ENCODE results near the gene ANKS1B. TPM values are rescaled to one million over a fixed set of nuclear protein-coding genes. Genes with fewer than 3 reads are reported as not detected.

Gene ANKS1B
- total RNA-seq, 1 experiment from 2014 or later = 0.61 TPM

GRCh38 chr12:99388671-99389195 lies 596.0 kb downstream of the ANKS1B start:
- no peaks in the 10 kb centered on the region for H3K9me3 ChIP-seq
- Mint-ChIP-seq H3K4me3 (ENCODE audit: unreplicated experiment) (no peak overlapping the region), H3K9me3 (ENCODE audit: unreplicated experiment) (no peaks in the 10 kb centered on the region), H3K4me1 (ENCODE audit: low read depth, unreplicated experiment) (no peaks in the 10 kb centered on the region), H3K36me3 (ENCODE audit: insufficient read depth, unreplicated experiment) (no peaks in the 10 kb centered on the region), H3K27me3 (ENCODE audit: insufficient read depth, unreplicated experiment) (no peaks in the 10 kb centered on the region), H3K27ac (ENCODE audit: unreplicated experiment) (no peak overlapping the region)
- ChIA-PET CTCF (no interaction called here), POLR2A (no interaction called here)
- H3K27me3 ChIP-seq (replicated peaks; ENCODE audit: control insufficient read depth, insufficient read depth, low read length) = no peaks in the 10 kb centered on the region
- no peak overlapping the region for H3K4me3 ChIP-seq (ENCODE audit: low read depth, low read length)
- DNase-seq = no peak
- H3K4me1 ChIP-seq = no peaks in the 10 kb centered on the region
- no TSS peak for BruUV-seq (replicated peaks)
- TF ChIP-seq CTCF (IDR thresholded peaks at IDR 0.05; ENCODE audit: insufficient read depth in 1 of 2, low read depth in 1 of 2, low read length in 1 of 2, severe bottlenecking in 1 of 2, unreplicated experiment in 1 of 2) = no peak
- no peaks in the 10 kb centered on the region for H3K36me3 ChIP-seq (ENCODE audit: control insufficient read depth, insufficient read depth, low read length)
- intact Hi-C loops (cut with micrococcal nuclease; ENCODE audit: unreplicated experiment) = no loop called here

- intact Hi-C loops (cut with micrococcal nuclease; ENCODE audit: unreplicated experiment) = loop anchor here (1.0 kb wide), 3 partner anchors 233 to 381 kb away; no protein-coding TSS in a partner anchor
- no peak overlapping the region for H3K4me3 Mint-ChIP-seq (ENCODE audit: unreplicated experiment)
- H3K4me1 ChIP-seq = no peaks in the 10 kb centered on the region
- ChIA-PET POLR2A (no interaction called here), CTCF (no interaction called here)
- H3K9me3 ChIP-seq = no peaks in the 10 kb centered on the region
- TF ChIP-seq CTCF (IDR thresholded peaks at IDR 0.05; ENCODE audit: insufficient read depth in 1 of 2, low read depth in 1 of 2, low read length in 1 of 2, severe bottlenecking in 1 of 2, unreplicated experiment in 1 of 2) = no peak
- no peak overlapping the region for H3K4me3 ChIP-seq (ENCODE audit: low read depth, low read length)
- no peak overlapping the region for H3K27ac Mint-ChIP-seq (ENCODE audit: unreplicated experiment)
- no peaks in the 10 kb centered on the region for H3K27me3 Mint-ChIP-seq (ENCODE audit: insufficient read depth, unreplicated experiment)
- H3K9me3 Mint-ChIP-seq (ENCODE audit: unreplicated experiment) = no peaks in the 10 kb centered on the region
- no peaks in the 10 kb centered on the region for H3K36me3 ChIP-seq (ENCODE audit: control insufficient read depth, insufficient read depth, low read length)
- H3K27me3 ChIP-seq (replicated peaks; ENCODE audit: control insufficient read depth, insufficient read depth, low read length) = no peaks in the 10 kb centered on the region
- no TSS peak for BruUV-seq (replicated peaks)
- no peaks in the 10 kb centered on the region for H3K36me3 Mint-ChIP-seq (ENCODE audit: insufficient read depth, unreplicated experiment)
- DNase-seq = no peak
- H3K4me1 Mint-ChIP-seq (ENCODE audit: low read depth, unreplicated experiment) = no peaks in the 10 kb centered on the region
Observed at GRCh38 chr12:99387661-99388060, 597.1 kb downstream of the ANKS1B start.

GRCh38 chr12:99386907-99387306 lies 597.8 kb downstream of the ANKS1B start:
- ChIA-PET POLR2A (no interaction called here), CTCF (interaction anchor here (0.6 to 1.2 kb wide), 3 partner anchors 233 to 409 kb away, joined by 4 to 8 read pairs (median 7); no protein-coding TSS in a partner anchor)
- no peaks in the 10 kb centered on the region for H3K9me3 ChIP-seq
- Mint-ChIP-seq H3K4me3 (ENCODE audit: unreplicated experiment) (no peak overlapping the region), H3K36me3 (ENCODE audit: insufficient read depth, unreplicated experiment) (no peaks in the 10 kb centered on the region), H3K9me3 (ENCODE audit: unreplicated experiment) (no peaks in the 10 kb centered on the region), H3K4me1 (ENCODE audit: low read depth, unreplicated experiment) (no peaks in the 10 kb centered on the region), H3K27ac (ENCODE audit: unreplicated experiment) (no peak overlapping the region), H3K27me3 (ENCODE audit: insufficient read depth, unreplicated experiment) (no peaks in the 10 kb centered on the region)
- TF ChIP-seq CTCF (IDR thresholded peaks at IDR 0.05; ENCODE audit: insufficient read depth in 1 of 2, low read depth in 1 of 2, low read length in 1 of 2, severe bottlenecking in 1 of 2, unreplicated experiment in 1 of 2) = peak; percentile 59 to 72
- no peaks in the 10 kb centered on the region for H3K4me1 ChIP-seq
- H3K36me3 ChIP-seq (ENCODE audit: control insufficient read depth, insufficient read depth, low read length) = no peaks in the 10 kb centered on the region
- peak in 1 of 2 experiments; percentile 34 for DNase-seq
- no TSS peak for BruUV-seq (replicated peaks)
- H3K4me3 ChIP-seq (ENCODE audit: low read depth, low read length) = no peak overlapping the region
- intact Hi-C loops (cut with micrococcal nuclease; ENCODE audit: unreplicated experiment) = loop anchor here (1.0 kb wide), 3 partner anchors 233 to 381 kb away; no protein-coding TSS in a partner anchor
- no peaks in the 10 kb centered on the region for H3K27me3 ChIP-seq (replicated peaks; ENCODE audit: control insufficient read depth, insufficient read depth, low read length)

Data from Caco-2 (cell line).